ENCODE results near the gene RGS6.

RGS6 gene

GRCh38 chr14:72554401-72554800 is 622.2 kb downstream of the RGS6 start:
- no peaks in the 10 kb centered on the region for H3K4me1 ChIP-seq (ENCODE audit: control insufficient read depth in 1 of 2, insufficient read depth in 1 of 2, low read depth in 1 of 2, low read length in 1 of 2)
- no peak for TF ChIP-seq CTCF (IDR thresholded peaks at IDR 0.05)
- H3K9me3 ChIP-seq = no peaks in the 10 kb centered on the region
- H3K36me3 ChIP-seq = no peaks in the 10 kb centered on the region
- H3K27me3 ChIP-seq = peaks cover 31% of the 10 kb centered on the region
- H3K4me3 ChIP-seq (ENCODE audit: low read depth in 1 of 2, low read length in 1 of 2) = no peak overlapping the region
- H3K27ac ChIP-seq = no peak overlapping the region

- Histone ChIP-seq H3K27ac (no peak overlapping the region), H3K4me3 (ENCODE audit: low read depth in 1 of 2, low read length in 1 of 2) (no peak overlapping the region), H3K9me3 (no peaks in the 10 kb centered on the region), H3K36me3 (no peaks in the 10 kb centered on the region), H3K4me1 (ENCODE audit: control insufficient read depth in 1 of 2, insufficient read depth in 1 of 2, low read depth in 1 of 2, low read length in 1 of 2) (no peaks in the 10 kb centered on the region), H3K27me3 (peaks cover 38% of the 10 kb centered on the region)
- TF ChIP-seq CTCF (IDR thresholded peaks at IDR 0.05) = no peak
These were observed 622.9 kb downstream of the RGS6 start for GRCh38 chr14:72554994-72555608.

GRCh38 chr14:72555609-72556000 is 623.4 kb downstream of the RGS6 start:
- Histone ChIP-seq H3K27me3 (peaks cover 43% of the 10 kb centered on the region), H3K36me3 (no peaks in the 10 kb centered on the region), H3K27ac (no peak overlapping the region), H3K4me1 (ENCODE audit: control insufficient read depth in 1 of 2, insufficient read depth in 1 of 2, low read depth in 1 of 2, low read length in 1 of 2) (no peaks in the 10 kb centered on the region), H3K9me3 (no peaks in the 10 kb centered on the region), H3K4me3 (ENCODE audit: low read depth in 1 of 2, low read length in 1 of 2) (no peak overlapping the region)
- TF ChIP-seq CTCF (IDR thresholded peaks at IDR 0.05) = no peak

- no peak overlapping the region for H3K27ac ChIP-seq
- H3K4me3 ChIP-seq (ENCODE audit: low read depth in 1 of 2, low read length in 1 of 2) = no peak overlapping the region
- peaks cover 43% of the 10 kb centered on the region for H3K27me3 ChIP-seq
- TF ChIP-seq CTCF (IDR thresholded peaks at IDR 0.05) = no peak
- H3K36me3 ChIP-seq = no peaks in the 10 kb centered on the region
- no peaks in the 10 kb centered on the region for H3K9me3 ChIP-seq
- H3K4me1 ChIP-seq (ENCODE audit: control insufficient read depth in 1 of 2, insufficient read depth in 1 of 2, low read depth in 1 of 2, low read length in 1 of 2) = no peaks in the 10 kb centered on the region
These were observed 625.4 kb downstream of the RGS6 start for GRCh38 chr14:72557671-72558070.

- Histone ChIP-seq H3K4me3 (ENCODE audit: low read depth in 1 of 2, low read length in 1 of 2) (no peak overlapping the region), H3K9me3 (no peaks in the 10 kb centered on the region), H3K36me3 (no peaks in the 10 kb centered on the region), H3K4me1 (ENCODE audit: control insufficient read depth in 1 of 2, insufficient read depth in 1 of 2, low read depth in 1 of 2, low read length in 1 of 2) (no peaks in the 10 kb centered on the region), H3K27me3 (peaks cover 36% of the 10 kb centered on the region), H3K27ac (no peak overlapping the region)
- TF ChIP-seq CTCF (IDR thresholded peaks at IDR 0.05) = no peak
These were observed 626.5 kb downstream of the RGS6 start for GRCh38 chr14:72558721-72559120.

GRCh38 chr14:72559202-72559601 is 627.0 kb downstream of the RGS6 start:
- Histone ChIP-seq H3K4me3 (ENCODE audit: low read depth in 1 of 2, low read length in 1 of 2) (no peak overlapping the region), H3K4me1 (ENCODE audit: control insufficient read depth in 1 of 2, insufficient read depth in 1 of 2, low read depth in 1 of 2, low read length in 1 of 2) (no peaks in the 10 kb centered on the region), H3K27ac (no peak overlapping the region), H3K36me3 (no peaks in the 10 kb centered on the region), H3K9me3 (no peaks in the 10 kb centered on the region), H3K27me3 (peaks cover 33% of the 10 kb centered on the region)
- no peak for TF ChIP-seq CTCF (IDR thresholded peaks at IDR 0.05)

Measured in neutrophil (primary cell).